Measurements from ENCODE around the gene SLC44A5.
"Not testable (repeated sequence)": the region's sequence is repeated elsewhere in the genome, so short reads cannot be mapped to it uniquely, and the experiment has no call there.

The SLC44A5 gene

DNA sequence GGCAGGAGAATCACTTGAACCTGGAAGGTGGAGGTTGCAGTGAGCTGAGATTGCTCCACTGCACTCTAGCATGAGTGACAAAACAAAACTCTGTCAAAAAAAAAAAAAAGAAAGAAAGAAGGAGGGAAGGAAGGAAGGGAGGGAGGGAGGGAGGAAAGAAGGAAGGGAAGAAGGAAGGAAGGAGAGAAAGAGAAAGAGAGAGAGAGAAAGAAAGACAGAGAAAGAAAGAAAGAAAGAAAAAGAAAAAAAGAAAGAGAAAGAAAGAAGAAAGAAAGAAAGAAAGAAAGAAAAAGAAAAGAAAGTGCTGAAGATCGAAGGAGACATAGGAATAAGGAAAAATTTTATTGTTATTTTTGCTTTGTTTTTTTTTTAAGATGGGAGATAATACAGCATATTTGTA, 166.7 kb downstream of the SLC44A5 start:
- no peak for DNase-seq

DNA sequence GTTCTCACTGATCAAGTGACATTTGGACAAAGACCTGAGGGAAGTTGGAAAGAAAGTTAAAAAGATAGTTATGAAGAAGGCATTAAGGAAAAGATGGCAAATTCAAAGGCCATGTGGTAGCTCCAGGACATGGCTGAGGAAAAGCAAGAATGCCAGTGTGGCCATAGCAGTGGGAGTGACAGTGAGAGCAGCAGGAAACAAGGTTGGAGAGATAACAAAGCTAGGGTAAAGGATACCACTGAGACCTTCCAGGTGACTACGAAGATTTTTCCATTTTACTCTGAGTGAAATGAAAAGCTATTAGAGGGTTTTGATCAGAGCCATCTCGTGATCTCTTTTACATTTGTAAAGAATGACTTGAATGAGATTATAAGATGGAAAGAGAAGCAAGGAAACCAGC, 170.6 kb downstream of the SLC44A5 start:
- no peak for DNase-seq

DNA sequence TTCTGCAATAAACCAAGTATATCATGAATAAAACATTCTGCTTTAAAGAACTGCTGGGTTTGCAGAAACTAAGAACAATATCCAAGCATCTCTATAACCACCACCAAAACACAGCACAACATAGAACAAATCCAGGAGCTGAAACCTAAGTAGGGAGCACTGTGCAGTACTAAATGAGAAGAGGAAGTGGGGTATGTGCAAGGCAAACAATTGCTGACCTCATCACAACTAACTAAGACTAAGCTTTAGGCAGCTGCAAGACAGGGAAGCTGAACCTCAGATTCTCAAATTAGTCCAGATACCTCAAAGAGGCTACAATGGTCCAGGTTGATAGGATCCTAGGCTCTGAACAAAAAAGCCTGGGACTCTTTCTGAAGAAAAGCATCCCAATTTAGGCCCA, 172.6 kb downstream of the SLC44A5 start:
- no peak for DNase-seq

DNA sequence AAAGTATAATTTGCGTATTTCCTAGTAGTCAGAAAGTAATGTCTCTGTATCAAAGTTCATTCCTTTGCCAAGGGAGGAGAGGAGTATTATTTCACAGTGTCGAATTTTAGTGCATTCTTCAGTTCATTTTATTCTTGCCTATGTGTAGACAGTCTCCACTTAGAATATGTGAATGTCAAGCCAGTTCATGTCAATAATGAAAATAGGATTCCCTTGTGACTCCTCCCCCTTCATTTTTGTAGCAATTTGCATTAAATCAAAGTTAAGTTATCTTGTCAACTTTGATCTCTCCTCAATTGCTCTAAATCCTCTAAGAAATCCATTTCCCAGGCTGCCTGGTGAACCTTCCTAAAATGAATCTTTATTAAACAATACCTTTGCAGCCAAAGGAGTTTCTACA, 179.1 kb downstream of the SLC44A5 start:
- DNase-seq, result no peak

DNA sequence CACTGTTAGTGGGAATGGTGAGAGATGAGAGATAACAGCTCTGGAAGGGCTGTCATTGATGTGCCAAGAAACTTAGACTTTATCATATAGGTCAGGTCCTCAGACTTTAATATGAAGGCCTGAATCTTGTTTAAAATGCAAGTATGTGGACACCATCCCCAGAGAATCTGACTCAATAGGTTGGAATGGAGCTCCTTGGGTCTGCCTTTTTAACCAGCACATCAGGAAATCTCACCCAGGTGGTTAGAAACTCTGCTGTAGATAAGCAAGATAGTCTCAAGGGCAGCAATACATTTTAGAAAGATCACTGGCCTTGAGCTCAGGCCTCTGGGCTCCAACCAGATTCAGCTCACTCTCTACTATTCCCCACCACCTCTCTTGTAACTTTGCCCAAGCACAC, 180.4 kb downstream of the SLC44A5 start:
- no peak for DNase-seq

DNA sequence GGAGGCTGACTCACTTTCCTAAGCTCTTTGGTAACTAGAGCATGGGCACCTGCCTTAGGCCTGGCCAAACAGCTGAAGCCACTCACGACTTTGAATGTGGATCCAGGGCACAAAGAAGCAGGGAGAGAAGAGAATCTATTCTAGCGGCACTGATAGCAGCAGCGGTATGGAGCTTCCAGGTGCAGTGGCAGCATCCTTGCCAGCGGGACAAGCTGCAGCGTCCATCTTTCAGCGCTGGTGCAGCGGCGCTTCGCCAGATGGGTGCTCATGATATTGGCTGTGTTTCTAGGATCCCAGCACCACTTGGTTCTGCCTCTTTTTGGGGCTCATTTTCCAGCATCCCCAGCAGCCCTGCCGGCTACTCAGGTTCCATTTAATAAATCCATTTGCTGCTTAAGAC, 184.2 kb downstream of the SLC44A5 start:
- no peak for DNase-seq

DNA sequence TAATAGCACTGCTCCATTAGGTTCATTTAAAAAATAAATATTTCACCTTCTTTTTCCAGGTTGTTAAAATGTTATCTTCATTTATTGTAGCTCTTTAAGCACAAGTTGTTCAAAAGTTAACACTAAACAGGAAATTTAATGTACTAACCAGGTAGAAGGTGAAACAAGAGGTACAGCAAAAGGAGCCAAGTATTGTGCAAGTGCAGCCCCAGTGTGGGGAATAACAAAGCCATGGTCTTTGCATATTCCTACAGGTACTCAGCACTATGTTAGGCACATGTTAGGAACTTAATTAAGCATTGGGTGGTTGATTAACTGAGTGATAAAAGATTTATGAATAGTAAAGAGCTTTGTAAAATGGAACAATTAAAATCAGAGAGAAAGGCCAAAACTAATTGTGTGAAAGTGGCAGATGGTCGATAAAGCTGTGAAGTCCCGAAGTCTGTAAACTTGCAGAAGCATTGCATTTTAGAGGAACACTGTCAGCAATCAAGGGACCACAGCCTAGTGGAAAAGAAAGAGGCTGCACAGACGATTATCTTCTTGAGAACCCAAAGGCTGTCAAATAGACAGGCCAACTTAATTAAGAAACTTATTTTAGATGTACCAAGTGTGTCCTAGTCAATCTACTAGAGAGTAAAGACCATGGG, 185.8 kb downstream of the SLC44A5 start:
- no peak for DNase-seq

DNA sequence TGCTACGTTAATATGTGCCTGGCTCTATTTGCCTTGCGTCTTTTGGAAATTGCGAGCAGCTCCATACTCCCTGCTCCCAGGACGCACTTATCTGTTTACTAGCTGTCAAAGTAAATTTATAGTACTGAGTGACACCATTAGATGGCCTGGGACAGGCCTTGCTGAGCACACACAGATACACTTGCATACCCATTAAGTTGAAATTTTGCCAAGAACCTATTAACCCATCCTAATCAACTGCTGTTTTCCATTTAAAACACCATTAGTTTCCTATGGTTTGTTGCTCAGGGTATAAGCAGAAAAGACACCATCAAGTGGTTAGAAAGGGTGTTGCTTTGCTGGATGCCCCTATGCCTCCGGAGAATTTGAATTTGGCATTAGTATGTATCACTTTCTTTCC, 187.3 kb downstream of the SLC44A5 start:
- DNase-seq, result no peak

DNA sequence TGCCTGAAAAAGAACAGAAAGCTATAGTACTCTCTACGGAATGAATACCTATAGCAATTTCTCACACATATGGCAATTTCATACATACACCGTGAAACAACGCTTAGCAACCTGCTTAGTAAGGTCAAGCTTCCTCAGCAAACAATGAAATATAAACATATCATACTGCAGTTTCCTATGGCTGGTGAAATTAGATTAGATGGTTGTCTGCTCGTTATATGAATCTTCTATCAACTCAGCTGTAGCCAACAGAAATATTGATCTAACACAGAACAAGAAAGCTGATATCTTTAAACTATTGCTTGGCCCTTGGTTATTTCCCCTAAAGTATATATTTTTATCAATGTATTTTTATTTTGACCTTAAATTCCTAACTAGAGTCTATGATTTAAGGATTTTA, 187.8 kb downstream of the SLC44A5 start:
- no peak for DNase-seq

DNA sequence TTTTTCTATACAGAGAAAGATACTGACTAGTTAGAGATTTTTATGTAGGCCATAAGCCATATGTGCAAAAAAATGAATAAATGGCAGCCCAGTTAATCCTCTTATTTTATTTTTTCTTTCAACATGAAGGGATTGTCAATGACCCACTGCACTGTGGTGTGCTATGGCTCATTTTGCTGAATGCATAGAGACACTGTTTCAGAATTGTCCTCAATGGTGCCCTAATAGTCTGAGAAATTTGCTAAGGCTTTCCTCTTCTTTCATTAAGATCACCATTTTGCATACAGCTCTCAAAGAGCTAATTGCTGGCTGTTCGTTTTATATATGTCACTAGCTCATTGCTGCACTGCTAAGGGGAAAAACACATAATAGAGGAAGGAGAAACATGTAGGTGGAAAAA, 189.5 kb downstream of the SLC44A5 start:
- no peak for DNase-seq

DNA sequence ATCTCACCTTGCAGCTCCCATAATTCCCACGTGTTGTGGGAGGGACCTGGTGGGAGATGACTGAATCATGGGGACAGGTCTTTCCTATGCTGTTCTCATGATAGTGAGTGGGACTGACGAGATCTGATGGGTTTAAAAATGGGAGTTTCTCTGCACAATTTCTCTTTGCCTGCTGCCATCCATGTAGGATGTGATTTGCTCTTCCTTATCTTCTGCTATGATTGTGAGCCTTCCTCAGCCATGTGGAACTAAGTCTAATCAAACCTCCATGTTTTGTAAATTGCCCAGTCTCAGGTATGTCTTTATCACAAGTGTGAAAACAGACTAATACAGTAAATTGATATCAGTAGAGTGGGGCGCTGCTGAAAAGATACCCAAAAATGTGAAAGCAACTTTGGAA, 195.7 kb downstream of the SLC44A5 start:
- no peak for DNase-seq

DNA sequence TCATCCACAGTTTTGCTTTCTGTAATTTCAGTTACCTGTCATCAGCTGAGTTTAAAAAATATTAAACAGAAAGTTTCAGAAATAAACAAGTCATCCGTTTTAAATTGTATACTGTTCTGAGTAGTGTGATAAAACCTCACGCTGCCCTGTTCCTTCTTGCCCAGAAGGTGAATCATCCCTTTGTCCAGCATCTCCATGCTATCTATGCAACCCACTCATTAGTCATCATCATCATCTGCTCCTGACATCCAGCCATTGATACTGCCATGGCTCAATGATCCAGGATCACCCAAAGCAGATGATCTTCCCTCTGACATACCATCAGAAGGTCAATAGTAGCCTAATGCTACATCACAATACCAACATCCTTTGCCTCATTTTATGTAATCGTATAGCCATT, 198.3 kb downstream of the SLC44A5 start:
- DNase-seq, result peak; percentile 42

DNA sequence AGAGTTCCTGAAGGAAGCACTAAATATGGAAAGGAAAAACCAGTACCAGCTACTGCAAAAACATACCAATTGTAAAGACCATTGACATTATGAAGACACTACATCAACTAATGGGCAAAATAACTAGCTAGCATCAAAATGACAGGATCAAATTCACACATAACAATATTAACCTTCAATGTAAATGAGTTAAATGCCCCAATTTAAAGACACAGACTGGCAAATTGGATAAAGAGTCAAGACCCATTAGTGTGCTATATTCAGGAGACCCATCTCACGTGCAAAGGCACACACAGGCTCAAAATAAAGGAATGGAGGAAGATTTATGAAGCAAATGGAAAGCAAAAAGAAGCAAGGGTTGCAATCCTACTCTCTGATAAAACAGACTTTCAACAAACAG, 206.2 kb downstream of the SLC44A5 start:
- not testable (repeated sequence) for DNase-seq

DNA sequence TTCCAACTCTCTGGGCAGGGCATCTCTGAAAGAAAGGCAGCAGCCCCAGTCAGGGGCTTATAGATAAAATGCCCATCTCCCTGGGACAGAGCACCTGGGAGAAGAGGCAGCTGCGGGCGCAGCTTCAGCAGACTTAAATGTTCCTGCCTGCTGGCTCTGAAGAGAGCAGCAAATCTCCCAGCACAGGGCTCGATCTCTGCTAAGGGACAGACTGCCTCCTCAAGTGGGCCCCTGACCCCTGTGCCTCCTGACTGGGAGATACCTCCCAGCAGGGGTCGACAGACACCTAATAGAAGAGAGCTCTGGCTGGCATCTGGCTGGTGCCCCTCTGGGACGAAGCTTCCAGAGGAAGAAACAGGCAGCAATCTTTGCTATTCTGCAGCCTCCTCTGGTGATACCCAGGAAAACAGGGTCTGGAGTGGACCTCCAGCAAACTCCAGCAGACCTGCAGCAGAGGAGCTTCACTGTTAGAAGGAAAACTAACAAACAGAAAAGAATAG, 207.7 kb downstream of the SLC44A5 start:
- DNase-seq, result not testable (repeated sequence)

DNA sequence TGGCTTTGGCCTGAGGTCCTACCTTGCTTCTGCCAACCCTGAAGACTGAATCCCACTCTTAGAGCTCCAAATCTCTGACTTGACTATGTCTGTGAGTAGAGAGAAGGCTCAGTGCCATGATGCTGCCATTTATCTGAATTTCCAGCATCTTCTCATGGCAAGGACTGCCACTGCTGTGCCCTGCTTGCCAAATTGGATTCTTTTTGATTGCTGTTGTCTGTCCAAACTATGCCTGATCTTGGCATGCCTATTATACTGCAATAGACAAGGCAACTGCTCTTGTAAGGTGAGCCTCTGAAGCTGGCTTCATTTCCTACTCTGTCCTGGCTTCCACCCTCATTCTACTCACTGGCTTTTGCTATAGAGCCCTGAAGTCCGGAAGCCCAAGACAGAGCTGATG, 210.2 kb downstream of the SLC44A5 start:
- no peak for DNase-seq

DNA sequence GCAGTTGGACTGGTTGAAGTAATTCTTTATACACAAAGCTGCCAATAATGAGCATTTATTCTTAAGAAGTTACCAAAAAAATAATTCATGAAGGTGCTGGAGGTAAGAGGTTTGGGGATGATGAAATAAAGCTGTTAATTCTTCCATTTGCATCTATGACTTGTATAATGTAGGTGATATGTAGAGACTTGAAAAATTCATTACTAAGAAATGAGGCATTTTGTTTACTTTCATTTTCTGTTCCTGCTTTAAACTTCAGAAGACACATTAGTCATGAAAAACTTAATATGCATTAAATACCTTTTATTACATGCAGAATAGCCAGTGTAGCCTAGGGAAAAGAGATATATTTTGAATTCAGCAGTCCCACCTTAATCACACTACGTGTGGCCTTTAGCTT, 214.2 kb downstream of the SLC44A5 start:
- no peak for DNase-seq

DNA sequence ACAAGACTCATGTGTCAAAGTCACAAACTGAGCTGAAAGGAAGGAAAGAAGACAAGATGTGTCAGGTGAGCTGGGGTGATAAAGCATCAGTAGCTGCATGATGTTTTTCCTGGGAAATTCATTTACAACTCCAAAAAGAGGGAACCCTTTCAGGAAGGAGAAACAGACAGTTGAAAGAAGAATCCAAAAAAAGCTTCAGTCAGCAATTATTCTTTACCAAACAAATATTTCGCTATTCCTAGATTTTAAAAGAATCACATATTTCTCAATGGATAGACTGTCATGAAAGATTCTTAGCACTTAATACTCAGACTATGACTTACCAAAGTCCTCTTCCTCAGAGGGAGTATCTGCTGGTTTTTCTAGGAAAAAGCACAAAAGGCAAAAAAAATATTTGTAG, 214.7 kb downstream of the SLC44A5 start:
- no peak for DNase-seq

DNA sequence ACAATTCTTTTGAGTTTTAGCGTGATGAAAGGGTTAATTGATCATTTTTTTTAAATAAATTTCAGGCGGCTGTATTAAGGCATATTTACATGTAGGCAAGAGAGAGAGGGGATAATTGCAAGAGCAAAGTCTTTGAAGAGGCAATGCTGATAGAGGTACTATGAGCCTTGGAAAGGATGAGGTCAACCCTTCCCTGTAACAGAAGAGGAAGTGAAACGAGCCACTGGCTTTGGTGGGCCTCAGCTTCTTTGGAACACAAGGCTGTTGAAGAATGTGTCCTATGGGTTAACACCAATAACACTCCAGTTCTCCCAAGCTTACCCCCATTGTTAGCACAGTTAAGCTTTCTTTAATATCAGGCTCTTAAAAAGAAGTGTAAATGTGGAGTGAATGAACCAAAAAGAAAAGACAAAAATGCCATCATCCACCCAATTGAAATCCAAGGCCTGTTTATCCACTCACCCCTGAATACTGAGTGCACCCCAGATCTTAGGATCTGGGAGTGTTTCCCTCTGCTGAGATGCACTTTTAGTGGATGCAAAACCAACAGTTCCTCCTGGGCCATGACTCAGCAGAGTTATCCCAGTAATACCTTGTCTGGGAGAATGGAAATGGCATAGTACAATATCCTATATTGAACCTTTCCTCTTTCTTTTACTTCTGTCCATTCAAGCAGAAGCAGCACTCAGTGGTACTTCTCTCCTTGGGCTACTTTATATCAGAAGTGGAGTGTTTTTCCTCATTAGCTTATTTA, 216.4 kb downstream of the SLC44A5 start:
- no peak for DNase-seq

DNA sequence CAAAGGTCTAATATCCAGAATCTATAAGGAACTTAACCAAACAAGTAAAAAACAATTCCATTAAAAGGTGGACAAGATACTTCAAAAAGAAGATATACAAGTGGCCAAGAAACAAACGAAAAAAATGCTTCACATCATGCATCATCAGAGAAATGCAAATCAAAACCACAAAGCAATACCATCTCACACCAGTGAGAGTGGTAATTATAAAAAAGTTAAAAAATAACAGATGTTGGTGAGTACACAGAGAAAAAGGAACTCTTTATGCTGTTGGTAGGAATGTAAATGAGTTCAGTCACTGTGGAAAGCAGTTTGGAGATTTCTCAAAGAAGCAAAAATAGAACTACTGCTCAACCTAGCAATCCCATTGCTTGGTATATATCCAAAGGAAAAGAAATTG, 218.6 kb downstream of the SLC44A5 start:
- no peak for DNase-seq

DNA sequence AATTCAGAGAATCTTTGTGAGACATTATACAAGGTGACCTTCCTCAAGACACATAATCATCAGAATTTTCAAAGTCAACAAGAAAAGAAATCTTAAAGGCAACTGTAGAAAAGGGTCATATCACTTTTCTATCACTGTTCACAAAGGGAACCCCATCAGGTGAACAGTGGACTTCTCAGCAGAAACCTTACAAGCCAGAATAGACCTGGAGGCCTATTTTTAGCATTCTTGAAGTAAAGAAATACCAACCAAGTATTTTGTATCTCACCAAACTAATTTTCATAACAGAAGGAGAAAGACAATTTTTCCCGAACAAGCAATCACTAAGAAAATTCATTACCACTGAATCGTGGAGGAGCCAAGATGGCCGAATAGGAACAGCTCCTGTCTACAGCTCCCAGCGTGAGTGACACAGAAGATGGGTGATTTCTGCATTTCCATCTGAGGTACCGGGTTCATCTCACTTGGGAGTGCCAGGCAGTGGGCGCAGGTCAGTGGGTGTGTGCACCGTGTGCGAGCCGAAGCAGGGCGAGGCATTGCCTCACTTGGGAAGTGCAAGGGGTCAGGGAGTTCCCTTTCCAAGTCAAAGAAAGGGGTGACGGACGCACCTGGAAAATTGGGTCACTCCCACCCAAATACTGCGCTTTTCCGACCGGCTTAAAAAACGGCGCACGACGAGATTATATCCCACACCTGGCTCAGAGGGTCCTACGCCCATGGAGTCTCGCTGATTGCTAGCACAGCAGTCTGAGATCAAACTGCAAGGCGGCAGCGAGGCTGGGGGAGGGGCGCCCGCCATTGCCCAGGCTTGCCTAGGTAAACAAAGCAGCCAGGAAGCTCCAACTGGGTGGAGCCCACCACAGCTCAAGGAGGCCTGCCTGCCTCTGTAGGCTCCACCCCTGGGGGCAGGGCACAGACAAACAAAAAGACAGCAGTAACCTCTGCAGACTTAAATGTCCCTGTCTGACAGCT, 235.2 kb downstream of the SLC44A5 start:
- not testable (repeated sequence) for DNase-seq

DNA sequence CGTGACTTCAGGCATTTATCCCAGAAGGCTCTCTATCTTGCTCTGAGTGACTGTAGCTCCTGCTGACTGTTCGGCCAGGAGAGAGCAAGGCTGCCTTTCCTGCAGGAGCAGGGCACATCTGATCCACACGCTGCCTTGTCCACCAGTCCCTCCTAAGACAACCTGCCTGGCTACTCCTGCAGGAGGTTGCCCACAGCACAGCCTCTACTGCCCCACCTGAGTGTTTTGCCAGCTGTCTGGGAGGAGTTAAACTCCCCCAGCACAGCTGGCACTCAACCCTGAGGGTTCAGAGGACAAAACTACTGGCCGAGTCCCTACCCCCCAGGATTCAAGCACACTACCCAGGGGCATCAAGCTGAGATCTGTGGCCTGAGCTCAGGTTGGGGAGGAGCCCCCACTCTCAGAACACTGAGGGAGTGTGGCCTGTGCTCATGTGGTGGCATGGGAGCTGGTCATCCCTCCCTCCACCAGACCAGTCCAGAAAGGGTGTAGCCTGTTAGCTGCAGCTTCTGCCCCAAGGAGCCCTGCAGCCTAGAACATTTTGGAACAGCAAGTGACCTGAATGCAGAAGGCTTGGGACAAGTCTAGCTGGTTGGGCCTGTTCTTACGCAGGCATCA, 237.3 kb downstream of the SLC44A5 start:
- no peak for DNase-seq

DNA sequence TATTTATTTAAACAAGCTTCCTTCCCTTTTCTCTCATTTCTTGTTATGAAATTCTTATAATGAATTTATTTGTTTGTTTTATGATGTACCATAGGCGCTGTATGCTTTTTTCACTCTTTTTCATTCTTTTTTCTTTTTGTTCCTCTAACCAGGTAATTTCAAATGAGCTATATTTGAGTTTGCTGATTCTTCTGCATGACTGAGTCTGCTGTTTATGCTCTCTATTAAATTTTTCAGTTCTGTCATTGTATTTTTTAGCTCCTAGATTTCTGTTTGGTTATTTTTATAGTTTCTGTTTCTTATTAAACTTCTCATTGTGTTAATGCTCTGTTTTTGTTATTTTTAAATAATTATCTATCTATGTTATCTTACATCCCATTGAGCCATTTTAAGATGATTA, 244.3 kb downstream of the SLC44A5 start:
- DNase-seq, result no peak

DNA sequence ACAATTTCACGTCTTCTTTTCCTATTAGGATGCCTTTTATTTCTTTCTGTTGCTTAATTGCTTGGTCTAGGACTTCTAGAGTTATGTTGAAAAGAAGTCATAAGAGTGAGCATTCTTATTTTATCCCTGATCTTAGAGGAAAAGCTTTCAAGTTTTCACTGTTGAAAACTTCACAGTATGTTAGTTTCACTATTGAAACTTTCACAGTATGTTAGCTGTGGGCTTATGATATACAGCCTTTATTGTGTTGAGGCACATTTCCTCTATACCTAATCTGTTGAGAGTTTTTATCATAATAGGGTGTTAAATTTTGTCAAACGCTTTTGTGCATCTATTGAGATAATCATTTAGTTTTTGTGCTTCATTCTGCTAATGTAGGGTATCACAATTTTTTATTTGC, 249.7 kb downstream of the SLC44A5 start:
- no peak for DNase-seq
